Breast epithelium (tissue), 4 donors: ENCODE measurements around the gene C12orf57. TPM values are rescaled to one million over a fixed set of nuclear protein-coding genes. Genes with fewer than 3 reads are reported as not detected.

ENCODE experiments used
- DNase-seq, 2 donors: peaks; one replicate each; pipeline ENCODE4 v3.0.0-alpha.2; 2019; ENCODE audit warnings: low spot score in 2 of 2
- H3K27ac ChIP-seq, 2 donors: fragments of 200-600 bp; sonication (generic) in 1 of 2; one replicate each; pipeline ENCODE4 v1.5.1; 2016 to 2019; ENCODE audit warnings: mild to moderate bottlenecking in 1 of 2
- H3K27me3 ChIP-seq, 2 donors: fragments of 200-600 bp; sonication (generic) in 1 of 2; one replicate each; pipeline versions ENCODE4 v1.5.1 to v1.6.0; 2017 to 2019; ENCODE audit warnings: control low read depth in 1 of 2, mild to moderate bottlenecking in 1 of 2
- H3K36me3 ChIP-seq: fragments of 200-600 bp; one replicate; pipeline ENCODE4 v1.5.1; 2019
- H3K4me1 ChIP-seq, 2 donors: fragments of 200-600 bp; sonication (generic); one replicate each; pipeline ENCODE4 v1.5.1; 2016 to 2019; ENCODE audit warnings: control low read depth in 1 of 2
- H3K4me3 ChIP-seq, 3 donors: fragments of 200-600 bp; sonication (generic); 1 replicate in 2 of 3; 2 replicates in 1 of 3; pipeline ENCODE4 v1.5.1; 2016 to 2019; ENCODE audit warnings: mild to moderate bottlenecking in 3 of 3, moderate library complexity in 2 of 3
- H3K9me3 ChIP-seq, 2 donors: fragments of 200-600 bp; sonication (generic) in 1 of 2; one replicate each; pipeline ENCODE4 v1.5.1; 2016 to 2019; ENCODE audit warnings: control low read depth in 1 of 2
- CTCF ChIP-seq, 3 donors: fragments of 450-650 bp; IDR thresholded peaks; one replicate each; pipeline ENCODE4 v1.5.1; 2016 to 2017; ENCODE audit warnings: antibody characterized with exemption in 3 of 3, mild to moderate bottlenecking in 3 of 3, moderate library complexity in 3 of 3
- POLR2A ChIP-seq: fragments of 450-650 bp; IDR thresholded peaks from one replicate; pipeline ENCODE4 v1.6.1; 2016; ENCODE audit warnings: antibody characterized with exemption, mild to moderate bottlenecking, moderate library complexity
- POLR2AphosphoS5 ChIP-seq, 3 donors: sonication (generic); formaldehyde crosslinking; IDR thresholded peaks; one replicate each; pipeline ENCODE4 v1.6.1; 2017; ENCODE audit warnings: antibody characterized with exemption in 3 of 3
- intact Hi-C: fragments of 100-400 bp; cut with DNase I; formaldehyde crosslinking; loops from one replicate; pipeline ENCODE4 v1.15.1; 2023; ENCODE audit warnings: low total_unique reads
- total RNA-seq, 3 donors: library from RNA; depleted of rRNA; stranded (reverse); fragments of >200 nt; gene quantifications; one replicate each; pipeline ENCODE4 v1.1.0, GENCODE V29; 2016

The C12orf57 gene
- total RNA-seq, 3 donors from 2014 or later: 515 to 824 (median 547) TPM

DNA sequence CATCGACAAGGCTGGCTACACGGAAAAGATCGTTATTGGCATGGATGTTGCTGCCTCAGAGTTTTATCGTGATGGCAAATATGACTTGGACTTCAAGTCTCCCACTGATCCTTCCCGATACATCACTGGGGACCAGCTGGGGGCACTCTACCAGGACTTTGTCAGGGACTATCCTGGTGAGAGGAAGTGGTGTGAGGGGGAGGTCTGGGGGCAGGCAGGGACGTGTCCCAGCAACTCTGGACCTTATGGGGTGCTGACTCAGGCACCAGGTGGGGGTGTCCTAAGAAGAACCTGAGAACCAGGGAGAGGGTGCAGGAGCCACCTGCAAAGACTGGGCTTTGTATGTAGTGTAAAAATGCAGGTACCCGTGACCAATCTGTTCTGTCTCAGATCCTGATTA lies 24.2 kb upstream of the C12orf57 start:
- no peaks in the 10 kb centered on the region for H3K36me3 ChIP-seq
- H3K4me3 ChIP-seq: no peak overlapping the region
- peaks cover 2 to 3% of the 10 kb centered on the region in 2 donors for H3K4me1 ChIP-seq
- intact Hi-C loops: no loop called here
- no peaks in the 10 kb centered on the region for H3K9me3 ChIP-seq
- H3K27me3 ChIP-seq: no peaks in the 10 kb centered on the region
- DNase-seq: no peak
- TF ChIP-seq POLR2AphosphoS5 (IDR thresholded peaks at IDR 0.05) (no peak), CTCF (IDR thresholded peaks at IDR 0.05) (no peak), POLR2A (no peak)
- no peak overlapping the region for H3K27ac ChIP-seq

GRCh38 chr12:6921539-6921938 lies 22.3 kb upstream of the C12orf57 start:
- no peak for DNase-seq
- Histone ChIP-seq H3K27ac (peak overlapping the region in 1 of 2 donors; percentile 7), H3K27me3 (no peaks in the 10 kb centered on the region), H3K4me1 (peaks cover 9 to 13% of the 10 kb centered on the region in 2 donors), H3K4me3 (no peak overlapping the region), H3K36me3 (no peaks in the 10 kb centered on the region), H3K9me3 (no peaks in the 10 kb centered on the region)
- intact Hi-C loops: no loop called here
- no peak for TF ChIP-seq POLR2A
- no peak for TF ChIP-seq CTCF (IDR thresholded peaks at IDR 0.05)
- TF ChIP-seq POLR2AphosphoS5 (IDR thresholded peaks at IDR 0.05): no peak

DNA sequence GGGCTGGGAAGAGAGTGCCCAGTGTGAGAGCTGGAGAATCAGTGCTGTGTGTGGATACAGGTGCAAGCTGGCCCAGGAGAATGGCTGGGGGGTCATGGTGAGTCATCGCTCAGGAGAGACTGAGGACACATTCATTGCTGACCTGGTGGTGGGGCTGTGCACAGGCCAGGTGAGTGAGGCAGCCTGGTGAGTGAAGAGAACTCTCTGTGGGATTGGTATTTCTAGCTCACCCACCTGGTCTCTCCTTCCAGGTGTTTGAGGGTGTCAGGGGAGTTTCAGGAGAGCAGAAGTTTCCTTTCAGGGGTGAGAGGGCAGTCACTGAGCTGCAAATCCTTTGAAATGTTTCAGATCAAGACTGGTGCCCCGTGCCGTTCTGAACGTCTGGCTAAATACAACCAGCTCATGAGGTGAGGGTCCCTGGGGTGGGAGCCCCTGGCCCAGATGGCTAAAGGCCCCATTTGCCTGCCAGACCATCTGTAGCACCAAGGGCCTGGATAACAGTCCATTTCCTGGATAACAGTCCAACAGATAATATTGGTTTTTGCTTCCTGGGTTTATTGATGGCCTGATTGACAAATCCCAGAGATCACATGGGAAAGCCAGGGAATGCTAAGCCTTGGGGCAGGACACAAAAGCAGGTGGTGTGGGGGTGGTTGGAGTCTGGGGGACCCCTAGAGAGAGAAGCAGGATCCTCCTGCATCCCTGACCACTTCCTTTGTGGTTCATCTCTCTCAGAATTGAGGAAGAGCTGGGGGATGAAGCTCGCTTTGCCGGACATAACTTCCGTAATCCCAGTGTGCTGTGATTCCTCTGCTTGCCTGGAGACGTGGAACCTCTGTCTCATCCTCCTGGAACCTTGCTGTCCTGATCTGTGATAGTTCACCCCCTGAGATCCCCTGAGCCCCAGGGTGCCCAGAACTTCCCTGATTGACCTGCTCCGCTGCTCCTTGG lies 21.6 kb upstream of the C12orf57 start:
- TF ChIP-seq CTCF (IDR thresholded peaks at IDR 0.05) (no peak), POLR2AphosphoS5 (IDR thresholded peaks at IDR 0.05) (no peak), POLR2A (no peak)
- H3K9me3 ChIP-seq: no peaks in the 10 kb centered on the region
- H3K4me1 ChIP-seq: peaks cover 10 to 20% of the 10 kb centered on the region in 2 donors
- intact Hi-C loops: no loop called here
- no peak for DNase-seq
- no peaks in the 10 kb centered on the region for H3K36me3 ChIP-seq
- H3K27ac ChIP-seq: peak overlapping the region in 1 of 2 donors; percentile 7
- no peak overlapping the region for H3K4me3 ChIP-seq
- no peaks in the 10 kb centered on the region for H3K27me3 ChIP-seq

DNA sequence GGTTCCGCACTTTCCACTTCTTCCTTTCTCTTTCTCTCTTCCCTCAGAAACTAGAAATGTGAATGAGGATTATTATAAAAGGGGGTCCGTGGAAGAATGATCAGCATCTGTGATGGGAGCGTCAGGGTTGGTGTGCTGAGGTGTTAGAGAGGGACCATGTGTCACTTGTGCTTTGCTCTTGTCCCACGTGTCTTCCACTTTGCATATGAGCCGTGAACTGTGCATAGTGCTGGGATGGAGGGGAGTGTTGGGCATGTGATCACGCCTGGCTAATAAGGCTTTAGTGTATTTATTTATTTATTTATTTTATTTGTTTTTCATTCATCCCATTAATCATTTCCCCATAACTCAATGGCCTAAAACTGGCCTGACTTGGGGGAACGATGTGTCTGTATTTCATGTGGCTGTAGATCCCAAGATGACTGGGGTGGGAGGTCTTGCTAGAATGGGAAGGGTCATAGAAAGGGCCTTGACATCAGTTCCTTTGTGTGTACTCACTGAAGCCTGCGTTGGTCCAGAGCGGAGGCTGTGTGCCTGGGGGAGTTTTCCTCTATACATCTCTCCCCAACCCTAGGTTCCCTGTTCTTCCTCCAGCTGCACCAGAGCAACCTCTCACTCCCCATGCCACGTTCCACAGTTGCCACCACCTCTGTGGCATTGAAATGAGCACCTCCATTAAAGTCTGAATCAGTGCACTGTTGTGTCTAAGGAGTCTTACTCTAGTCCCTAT lies 20.7 kb upstream of the C12orf57 start:
- Histone ChIP-seq H3K4me1 (peaks cover 11 to 20% of the 10 kb centered on the region in 2 donors), H3K36me3 (no peaks in the 10 kb centered on the region), H3K27me3 (no peaks in the 10 kb centered on the region), H3K27ac (no peak overlapping the region), H3K9me3 (no peaks in the 10 kb centered on the region), H3K4me3 (no peak overlapping the region)
- no peak for DNase-seq
- TF ChIP-seq POLR2AphosphoS5 (IDR thresholded peaks at IDR 0.05): no peak
- TF ChIP-seq CTCF (IDR thresholded peaks at IDR 0.05): no peak
- TF ChIP-seq POLR2A: no peak
- intact Hi-C loops: no loop called here

DNA sequence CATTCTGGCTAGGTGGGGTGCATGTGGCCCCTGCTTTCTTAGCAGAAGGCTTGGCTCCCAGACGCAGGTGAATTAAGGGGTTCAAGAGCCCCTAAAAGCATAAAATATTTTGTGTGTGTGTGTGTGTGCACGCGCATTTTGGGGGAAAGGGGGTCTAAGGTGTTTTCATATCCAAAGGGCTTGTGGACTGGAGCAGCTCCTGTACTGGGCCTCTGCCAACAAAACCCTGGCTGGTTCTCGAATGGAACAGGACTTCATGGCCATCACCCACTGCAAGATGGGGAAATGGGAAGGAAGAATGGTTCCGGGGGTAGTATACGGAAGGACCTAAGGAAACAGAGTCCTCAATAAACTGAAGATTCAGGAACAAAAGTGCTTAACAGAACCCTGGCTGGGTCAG lies 20.0 kb upstream of the C12orf57 start:
- no peak for TF ChIP-seq POLR2A
- no peak for TF ChIP-seq CTCF (IDR thresholded peaks at IDR 0.05)
- TF ChIP-seq POLR2AphosphoS5 (IDR thresholded peaks at IDR 0.05): no peak
- Histone ChIP-seq H3K4me3 (no peak overlapping the region), H3K27me3 (no peaks in the 10 kb centered on the region), H3K4me1 (peaks cover 11 to 20% of the 10 kb centered on the region in 2 donors), H3K27ac (peak overlapping the region; percentile 99), H3K36me3 (no peaks in the 10 kb centered on the region), H3K9me3 (no peaks in the 10 kb centered on the region)
- DNase-seq: no peak
- intact Hi-C loops: no loop called here
